D721Med (cell line): ENCODE data around the gene OXLD1.

Experiments used
- DNase-seq: peaks from one replicate; pipeline ENCODE4 v3.0.0; 2011; ENCODE audit warnings: low spot score; ENCODE audit not compliant: insufficient read length
- FAIRE-seq: peaks from 2 replicates; lab custom pipeline; 2011; peaks lifted over from hg19 to GRCh38; lab: Jason Lieb, UNC
- TF ChIP-seq, protein P1 (sequence below): IDR thresholded peaks from 2 replicates; pipeline ENCODE4 v1.5.1; 2012; ENCODE audit warnings: mild to moderate bottlenecking, control low read depth; ENCODE audit not compliant: insufficient read depth; ENCODE audit errors: missing control alignments

Gene OXLD1

GRCh38 chr17:81656835-81657234, 9.6 kb downstream of the OXLD1 start:
- DNase-seq (no peak), FAIRE-seq (no peak)
- TF ChIP-seq, protein P1, sequence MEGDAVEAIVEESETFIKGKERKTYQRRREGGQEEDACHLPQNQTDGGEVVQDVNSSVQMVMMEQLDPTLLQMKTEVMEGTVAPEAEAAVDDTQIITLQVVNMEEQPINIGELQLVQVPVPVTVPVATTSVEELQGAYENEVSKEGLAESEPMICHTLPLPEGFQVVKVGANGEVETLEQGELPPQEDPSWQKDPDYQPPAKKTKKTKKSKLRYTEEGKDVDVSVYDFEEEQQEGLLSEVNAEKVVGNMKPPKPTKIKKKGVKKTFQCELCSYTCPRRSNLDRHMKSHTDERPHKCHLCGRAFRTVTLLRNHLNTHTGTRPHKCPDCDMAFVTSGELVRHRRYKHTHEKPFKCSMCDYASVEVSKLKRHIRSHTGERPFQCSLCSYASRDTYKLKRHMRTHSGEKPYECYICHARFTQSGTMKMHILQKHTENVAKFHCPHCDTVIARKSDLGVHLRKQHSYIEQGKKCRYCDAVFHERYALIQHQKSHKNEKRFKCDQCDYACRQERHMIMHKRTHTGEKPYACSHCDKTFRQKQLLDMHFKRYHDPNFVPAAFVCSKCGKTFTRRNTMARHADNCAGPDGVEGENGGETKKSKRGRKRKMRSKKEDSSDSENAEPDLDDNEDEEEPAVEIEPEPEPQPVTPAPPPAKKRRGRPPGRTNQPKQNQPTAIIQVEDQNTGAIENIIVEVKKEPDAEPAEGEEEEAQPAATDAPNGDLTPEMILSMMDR = no peak

GRCh38 chr17:81656118-81656743, 10.2 kb downstream of the OXLD1 start, which contains the start of gene PDE6G:
Gene PDE6G, minus strand, starts transcription at chr17:81656542. Its CDS starts 3,237 bp downstream, at chr17:81653305.
- DNase-seq (no peak), FAIRE-seq (no peak)
- TF ChIP-seq, protein P1 = no peak

DNA sequence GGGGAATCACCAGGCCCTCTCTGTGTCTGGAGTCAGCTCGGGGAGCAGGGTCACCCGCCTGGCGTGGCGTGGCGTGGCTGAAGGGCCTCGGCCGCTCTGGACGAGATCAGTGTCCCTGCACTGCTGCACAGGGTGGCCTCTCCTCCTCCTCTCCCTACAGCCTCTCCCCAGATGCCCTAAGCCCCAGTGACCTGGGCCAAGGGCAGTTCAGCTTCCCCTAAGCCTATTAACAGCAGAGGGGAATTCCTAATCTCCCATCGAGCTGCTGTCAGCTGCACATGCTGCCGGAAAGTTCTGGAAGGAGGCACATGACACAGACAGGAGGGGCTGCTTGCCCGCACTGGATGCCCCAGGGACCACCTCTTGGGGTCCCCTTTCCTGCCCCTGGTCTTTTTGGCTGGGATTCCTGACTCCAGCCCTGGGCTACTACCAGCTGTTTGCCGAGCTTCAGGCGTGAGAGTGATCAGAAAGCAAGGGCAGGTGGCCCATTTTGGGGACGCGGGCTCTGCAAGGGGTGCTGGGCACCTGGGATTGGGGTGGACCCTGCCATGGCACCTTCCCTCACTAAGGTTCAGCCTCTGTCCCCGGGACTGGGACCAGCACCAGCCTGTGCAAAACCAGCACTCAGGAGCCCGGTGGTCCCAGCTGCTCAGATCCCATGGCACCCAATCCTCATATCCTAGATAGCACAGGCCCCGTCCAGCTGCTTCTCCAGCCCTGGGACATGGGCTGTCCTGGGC, 10.9 kb downstream of the OXLD1 start:
- DNase-seq (peak; percentile 98), FAIRE-seq (no peak)
- TF ChIP-seq, protein P1 = no peak

- TF ChIP-seq, protein P1 = no peak
- no peak for DNase-seq
- FAIRE-seq = no peak
These were observed 13.3 kb downstream of the OXLD1 start for GRCh38 chr17:81652906-81653771.

DNA sequence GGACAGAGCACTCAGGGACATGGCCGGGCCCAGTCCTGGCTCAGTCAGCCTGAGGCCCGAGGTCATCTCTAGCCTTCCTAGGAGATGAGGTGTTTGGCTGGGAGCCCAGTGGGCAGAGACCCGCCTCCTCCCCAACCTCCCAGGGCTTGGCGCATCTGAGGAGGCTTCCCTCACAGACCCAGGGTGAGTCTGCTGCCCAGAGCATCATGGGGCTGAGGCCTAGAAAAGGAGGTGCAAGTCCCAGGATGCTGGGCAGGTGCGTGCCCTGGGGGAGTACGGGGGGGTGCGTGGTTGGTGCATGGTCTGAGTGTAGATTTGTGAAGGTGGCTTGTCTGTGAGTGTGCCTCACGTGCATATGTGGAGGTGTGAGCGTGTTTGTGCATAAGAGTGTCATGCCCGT, 14.7 kb downstream of the OXLD1 start:
- TF ChIP-seq, protein P1 = no peak
- DNase-seq = no peak
- no peak for FAIRE-seq

DNA sequence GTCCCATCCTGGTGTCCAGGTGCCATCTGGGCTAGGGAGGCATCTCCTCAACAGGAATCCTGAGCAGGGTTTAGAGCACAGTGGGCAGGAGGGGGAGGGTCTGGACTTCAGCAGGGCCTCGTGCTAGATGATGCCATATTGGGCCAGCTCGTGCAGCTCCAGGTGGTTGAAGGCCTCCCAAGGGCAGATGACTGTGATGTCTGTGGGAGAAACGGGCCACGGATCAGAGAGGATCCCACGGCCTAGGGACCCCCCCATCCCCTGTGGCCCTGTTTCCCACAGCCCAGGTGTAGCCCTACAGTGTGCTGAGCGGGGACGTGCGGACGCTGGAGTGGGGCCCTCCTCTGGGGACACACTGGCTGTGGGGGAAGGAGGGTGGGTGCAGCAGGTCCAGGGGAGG, 15.5 kb downstream of the OXLD1 start:
- DNase-seq = no peak

More for the DNA sequence above, 15.5 kb downstream of the OXLD1 start:
- FAIRE-seq = no peak
- TF ChIP-seq, protein P1 = no peak
